Left lung (tissue), 10 donors: ENCODE data around the gene SYK. TPM values are rescaled to one million over a fixed set of nuclear protein-coding genes. Genes with fewer than 3 reads are reported as not detected.

Experiments used
- ATAC-seq: fragments of 200-7000 bp; cut with Tn5 transposase; one replicate; pipeline ENCODE4 v1.9.1; 2020; ENCODE audit warnings: moderate library complexity
- DNase-seq, 4 donors: peaks; one replicate each; pipeline ENCODE4 v3.0.0-alpha.2; 2013 to 2020
- H3K27ac ChIP-seq, 2 donors: fragments of 200-600 bp; sonication (generic) in 1 of 2; one replicate each; pipeline versions ENCODE4 v1.5.0 to v1.8.0; 2020 to 2021
- H3K27me3 ChIP-seq, 2 donors: fragments of 200-600 bp; sonication (generic) in 1 of 2; one replicate each; pipeline versions ENCODE4 v1.5.0 to v1.8.0; 2020 to 2021
- H3K36me3 ChIP-seq, 2 donors: fragments of 200-600 bp; sonication (generic) in 1 of 2; one replicate each; pipeline versions ENCODE4 v1.5.0 to v1.8.0; 2020 to 2021
- H3K4me1 ChIP-seq, 2 donors: fragments of 200-600 bp; one replicate each; pipeline ENCODE4 v1.8.0; 2021
- H3K4me3 ChIP-seq, 2 donors: fragments of 200-600 bp; sonication (generic) in 1 of 2; one replicate each; pipeline versions ENCODE4 v1.5.0 to v1.8.0; 2020 to 2021; ENCODE audit warnings: mild to moderate bottlenecking in 1 of 2
- H3K9me3 ChIP-seq, 2 donors: fragments of 200-600 bp; sonication (generic) in 1 of 2; one replicate each; pipeline versions ENCODE4 v1.5.0 to v1.8.0; 2020 to 2021
- intact Hi-C, 2 donors: fragments of 100-400 bp; cut with DNase I; formaldehyde crosslinking; loops; one replicate each; pipeline versions ENCODE4 v1.11.2 to v1.14.2; 2022
- polyA plus RNA-seq, 6 donors: library from polyadenylated mRNA; unstranded; fragments of 120-200 nt; gene quantifications; one replicate each; pipeline ENCODE4 v1.2.1, GENCODE V29; 2013; ENCODE audit not compliant: insufficient read length in 6 of 6
- total RNA-seq, 2 donors: library from RNA; stranded (reverse); fragmentation: NEBNext Ultra II Directional; extraction: Animal tissue kit (Norgen Biotek cat#: 25700); gene quantifications; one replicate each; pipeline ENCODE4 v1.2.1, GENCODE V29; 2021
- TF ChIP-seq, protein P1 (sequence below), 2 donors: fragments of 200-600 bp; sonication (generic) in 1 of 2; IDR thresholded peaks; one replicate each; pipeline versions ENCODE4 v1.5.0 to v1.8.0; 2021; ENCODE audit warnings: antibody characterized with exemption in 2 of 2
- donor health status: DM: no; HTN: yes; CAD: no.
- donor health status: DM: no; HTN: no; CAD: no.

SYK gene
- total and polyA plus RNA-seq, 8 donors = 16.0 to 91.8 (median 19.6) TPM

DNA sequence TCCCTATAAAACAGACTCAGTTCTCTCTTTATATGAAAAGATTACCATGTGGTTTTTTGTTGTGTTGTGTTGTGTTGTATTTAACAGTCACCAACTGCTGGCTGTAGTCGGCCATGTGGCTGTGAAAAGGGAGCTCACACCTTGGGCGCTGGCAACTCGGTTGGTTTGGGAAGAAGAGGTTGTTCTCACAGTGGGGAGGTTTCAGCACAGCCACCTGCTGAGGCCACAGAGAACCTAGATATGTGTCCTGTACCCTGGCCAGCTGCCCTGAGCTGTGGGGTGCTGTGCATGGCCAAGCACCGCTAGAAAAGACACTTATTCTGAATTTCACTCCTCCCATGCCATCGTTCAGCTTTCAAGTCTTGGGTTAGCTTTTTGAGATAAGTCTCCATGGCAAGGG lies 58.8 kb downstream of the SYK start:
- no peak overlapping the region for H3K27ac ChIP-seq
- TF ChIP-seq, protein P1, sequence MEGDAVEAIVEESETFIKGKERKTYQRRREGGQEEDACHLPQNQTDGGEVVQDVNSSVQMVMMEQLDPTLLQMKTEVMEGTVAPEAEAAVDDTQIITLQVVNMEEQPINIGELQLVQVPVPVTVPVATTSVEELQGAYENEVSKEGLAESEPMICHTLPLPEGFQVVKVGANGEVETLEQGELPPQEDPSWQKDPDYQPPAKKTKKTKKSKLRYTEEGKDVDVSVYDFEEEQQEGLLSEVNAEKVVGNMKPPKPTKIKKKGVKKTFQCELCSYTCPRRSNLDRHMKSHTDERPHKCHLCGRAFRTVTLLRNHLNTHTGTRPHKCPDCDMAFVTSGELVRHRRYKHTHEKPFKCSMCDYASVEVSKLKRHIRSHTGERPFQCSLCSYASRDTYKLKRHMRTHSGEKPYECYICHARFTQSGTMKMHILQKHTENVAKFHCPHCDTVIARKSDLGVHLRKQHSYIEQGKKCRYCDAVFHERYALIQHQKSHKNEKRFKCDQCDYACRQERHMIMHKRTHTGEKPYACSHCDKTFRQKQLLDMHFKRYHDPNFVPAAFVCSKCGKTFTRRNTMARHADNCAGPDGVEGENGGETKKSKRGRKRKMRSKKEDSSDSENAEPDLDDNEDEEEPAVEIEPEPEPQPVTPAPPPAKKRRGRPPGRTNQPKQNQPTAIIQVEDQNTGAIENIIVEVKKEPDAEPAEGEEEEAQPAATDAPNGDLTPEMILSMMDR (IDR thresholded peaks at IDR 0.05) = no peak
- peaks cover 0 to 61% of the 10 kb centered on the region in 2 donors for H3K36me3 ChIP-seq
- H3K27me3 ChIP-seq = no peaks in the 10 kb centered on the region
- H3K4me3 ChIP-seq = no peak overlapping the region
- ATAC-seq = no peak
- no peak for DNase-seq
- intact Hi-C loops = no loop called here
- no peaks in the 10 kb centered on the region for H3K9me3 ChIP-seq
- H3K4me1 ChIP-seq = peaks cover 0 to 11% of the 10 kb centered on the region in 2 donors

DNA sequence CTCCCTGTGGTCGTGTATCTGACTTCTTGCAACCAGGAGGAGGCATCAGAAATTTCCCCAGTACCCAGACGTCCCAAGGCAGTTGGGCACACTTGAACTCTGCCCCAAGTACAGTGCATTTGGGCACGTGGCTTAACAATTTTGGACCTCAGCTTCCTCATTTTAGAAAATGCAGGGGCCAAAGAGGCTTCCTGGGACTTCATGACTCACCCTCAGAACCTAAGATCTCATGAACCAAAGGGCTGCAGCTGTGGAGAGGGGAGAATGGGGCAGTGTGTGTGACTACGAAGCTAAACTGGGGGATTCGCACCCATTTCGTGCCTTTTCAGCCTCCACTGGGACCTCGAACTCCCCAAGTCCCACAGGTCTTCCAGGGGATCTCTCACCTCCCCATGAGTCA lies 59.2 kb downstream of the SYK start:
- no peak overlapping the region for H3K27ac ChIP-seq
- ATAC-seq (peak; percentile 67), DNase-seq (peak in 1 of 4 donors; percentile 53)
- TF ChIP-seq, protein P1 (IDR thresholded peaks at IDR 0.05) = no peak
- no peaks in the 10 kb centered on the region for H3K9me3 ChIP-seq
- no peaks in the 10 kb centered on the region for H3K27me3 ChIP-seq
- intact Hi-C loops = no loop called here
- H3K4me3 ChIP-seq = no peak overlapping the region
- H3K4me1 ChIP-seq = peaks cover 0 to 11% of the 10 kb centered on the region in 2 donors
- peaks cover 0 to 64% of the 10 kb centered on the region in 2 donors for H3K36me3 ChIP-seq

DNA sequence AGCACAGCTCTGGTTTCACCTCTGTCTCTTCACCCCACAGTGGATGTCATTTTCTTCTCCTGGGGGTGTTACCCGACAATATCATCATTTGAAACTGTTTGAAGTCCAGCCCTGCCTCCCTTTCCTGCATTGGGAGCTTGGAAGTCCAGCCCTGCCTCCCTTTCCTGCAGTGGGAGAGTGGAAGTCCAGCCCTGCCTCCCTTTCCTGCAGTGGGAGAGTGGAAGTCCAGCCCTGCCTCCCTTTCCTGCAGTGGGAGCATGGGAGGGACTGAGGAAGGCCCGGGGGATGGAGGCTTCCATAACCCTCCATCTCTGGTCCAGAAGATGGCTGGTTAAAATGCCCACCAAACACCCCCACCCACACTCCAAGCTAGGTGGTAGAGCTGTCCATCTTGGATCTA lies 59.8 kb downstream of the SYK start:
- Histone ChIP-seq H3K36me3 (peaks cover 0 to 69% of the 10 kb centered on the region in 2 donors), H3K4me3 (no peak overlapping the region), H3K9me3 (no peaks in the 10 kb centered on the region), H3K4me1 (peaks cover 0 to 11% of the 10 kb centered on the region in 2 donors), H3K27ac (no peak overlapping the region), H3K27me3 (no peaks in the 10 kb centered on the region)
- TF ChIP-seq, protein P1 (IDR thresholded peaks at IDR 0.05) = no peak
- DNase-seq (no peak), ATAC-seq (no peak)
- intact Hi-C loops = no loop called here

DNA sequence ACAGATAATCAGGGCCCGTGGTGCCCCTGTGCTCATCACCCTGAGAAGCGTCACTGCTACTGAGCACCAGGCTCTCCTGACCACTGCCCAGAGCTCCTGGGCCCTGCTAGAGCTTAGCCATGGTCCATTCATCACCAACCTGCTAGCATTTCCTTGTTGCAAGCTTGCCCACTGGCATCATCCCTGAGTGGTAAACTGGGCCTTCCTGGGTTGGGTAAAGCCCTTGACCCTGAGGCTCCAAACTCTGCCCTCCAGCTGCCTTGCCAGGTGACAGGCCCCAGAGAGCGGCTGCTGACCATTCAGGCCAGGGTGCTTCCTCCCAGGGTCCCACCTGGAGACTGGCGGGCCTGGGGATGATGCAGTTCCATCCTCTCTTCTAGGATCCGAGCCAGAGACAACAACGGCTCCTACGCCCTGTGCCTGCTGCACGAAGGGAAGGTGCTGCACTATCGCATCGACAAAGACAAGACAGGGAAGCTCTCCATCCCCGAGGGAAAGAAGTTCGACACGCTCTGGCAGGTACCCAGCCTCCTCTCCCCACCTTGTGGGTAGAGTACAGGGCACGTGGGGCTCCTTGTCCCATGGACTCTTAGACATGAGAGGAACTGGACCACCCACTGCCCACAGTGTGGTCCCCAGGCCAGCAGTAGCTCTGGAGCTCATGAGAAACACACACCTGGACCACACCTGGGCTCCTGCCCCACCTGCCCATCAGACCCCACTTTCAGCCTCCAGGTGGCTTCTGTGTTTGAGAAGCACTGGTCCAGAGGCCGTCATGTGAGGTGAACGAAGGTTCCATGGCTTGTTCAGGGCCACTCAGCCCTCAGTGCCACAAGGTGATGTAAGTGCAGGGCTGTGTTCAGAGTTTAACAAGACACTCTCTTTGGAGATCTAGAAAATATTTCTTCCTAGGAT lies 60.5 kb downstream of the SYK start:
- intact Hi-C loops = no loop called here
- no peak for DNase-seq

DNA sequence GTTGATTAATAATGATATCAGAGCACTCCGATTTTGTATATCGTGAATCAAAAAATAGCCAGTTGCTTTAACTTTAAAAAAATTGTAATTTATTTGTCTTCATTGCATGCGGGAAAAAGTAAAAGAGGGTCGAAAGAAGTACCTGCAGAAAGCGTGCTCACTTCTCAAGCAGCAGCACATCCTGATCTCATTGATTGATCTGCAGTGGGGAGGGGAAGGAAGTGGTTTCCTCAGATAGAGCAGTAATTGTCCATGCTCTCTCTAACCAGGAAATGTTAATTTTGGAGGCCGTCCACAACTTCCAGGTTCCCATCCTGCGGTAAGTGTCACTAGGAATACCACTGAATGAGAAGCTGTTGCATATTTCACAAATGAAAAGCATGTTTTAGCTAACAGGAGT lies 63.2 kb downstream of the SYK start:
- no peaks in the 10 kb centered on the region for H3K27me3 ChIP-seq
- no peaks in the 10 kb centered on the region for H3K9me3 ChIP-seq
- H3K36me3 ChIP-seq = peaks cover 0 to 77% of the 10 kb centered on the region in 2 donors
- H3K4me3 ChIP-seq = no peak overlapping the region
- no peak overlapping the region for H3K27ac ChIP-seq
- TF ChIP-seq, protein P1 (IDR thresholded peaks at IDR 0.05) = no peak
- DNase-seq = no peak
- no peak for ATAC-seq
- intact Hi-C loops = no loop called here
- peaks cover 0 to 23% of the 10 kb centered on the region in 2 donors for H3K4me1 ChIP-seq

More for the DNA sequence above, 60.5 kb downstream of the SYK start:
- no peaks in the 10 kb centered on the region for H3K9me3 ChIP-seq
- H3K4me3 ChIP-seq = no peak overlapping the region
- TF ChIP-seq, protein P1 (IDR thresholded peaks at IDR 0.05) = no peak
- no peaks in the 10 kb centered on the region for H3K27me3 ChIP-seq
- peaks cover 0 to 11% of the 10 kb centered on the region in 2 donors for H3K4me1 ChIP-seq
- no peak for ATAC-seq
- no peak overlapping the region for H3K27ac ChIP-seq
- H3K36me3 ChIP-seq = peaks cover 0 to 77% of the 10 kb centered on the region in 2 donors
